GM12878 (cell line): Measurements from ENCODE around the gene SLC5A1. TPM values are rescaled to one million over a fixed set of nuclear protein-coding genes. Genes with fewer than 3 reads are reported as not detected.
"Not testable (repeated sequence)": the region's sequence is repeated elsewhere in the genome, so short reads cannot be mapped to it uniquely, and the experiment has no call there.

Experiments
- ATAC-seq: fragments of 200-7000 bp; cut with Tn5 transposase; 3 replicates; pipeline ENCODE4 v1.9.1; 2020; ENCODE audit warnings: mild to moderate bottlenecking, moderate library complexity
- BruUV-seq: library from RNA; stranded (reverse); fragments of 400-500 nt; replicated peaks from 2 replicates; lab custom pipeline; 2021; lab: Mats Ljungman, UMichigan
- CTCF ChIA-PET: fragments of 300-600 bp; sonication (Branson Sonifier 250); formaldehyde crosslinking; extraction: SDS; loops from one replicate; lab custom pipeline; 2021; ENCODE audit warnings: inconsistent platforms; lab: Yijun Ruan, JAX
- POLR2A ChIA-PET: fragments of 350-600 bp; formaldehyde crosslinking; extraction: SDS; loops from one replicate; lab custom pipeline; 2021; ENCODE audit warnings: inconsistent platforms; lab: Charles Lee
- RAD21 ChIA-PET: fragments of 300-600 bp; sonication (Branson Sonifier 250); formaldehyde crosslinking; loops from one replicate; lab custom pipeline; 2023; ENCODE audit warnings: antibody characterized with exemption; ENCODE audit not compliant: unreplicated experiment; lab: Charles Lee
- SMC1A ChIA-PET: fragments of 300-600 bp; sonication (Branson Sonifier 250); formaldehyde crosslinking; loops from one replicate; lab custom pipeline; 2023; ENCODE audit not compliant: unreplicated experiment, uncharacterized antibody; lab: Charles Lee
- DNase-seq: peaks from one replicate; pipeline ENCODE4 v3.0.0-alpha.2; 2011; ENCODE audit warnings: low read depth, low spot score
- FAIRE-seq: peaks from 3 replicates; lab custom pipeline; 2011; peaks lifted over from hg19 to GRCh38; lab: Jason Lieb, UNC
- H2AFZ ChIP-seq: 2 replicates; pipeline ENCODE4 v1.6.0; 2011; ENCODE audit warnings: low read depth, low read length, control low read depth; ENCODE audit not compliant: control insufficient read depth
- H3K27ac ChIP-seq: 2 replicates; pipeline ENCODE4 v1.5.1; 2011; ENCODE audit warnings: control low read depth; ENCODE audit not compliant: control insufficient read depth, insufficient read depth
- H3K27me3 ChIP-seq, 2 experiments: replicated peaks in 1 of 2; 2 replicates each; pipeline versions ENCODE4 v1.6.0 to v1.6.1; 2011; ENCODE audit warnings: low read length in 1 of 2; ENCODE audit not compliant: control insufficient read depth in 2 of 2, insufficient read depth in 2 of 2
- H3K36me3 ChIP-seq, 2 experiments: 2 replicates each; pipeline ENCODE4 v1.5.1; 2011; ENCODE audit warnings: low read length in 1 of 2; ENCODE audit not compliant: control insufficient read depth in 2 of 2, insufficient read depth in 2 of 2
- H3K4me1 ChIP-seq: 2 replicates; pipeline ENCODE4 v1.6.1; 2011; ENCODE audit warnings: mild to moderate bottlenecking, low read length, moderate library complexity, mixed read lengths; ENCODE audit not compliant: control insufficient read depth, insufficient read depth
- H3K4me2 ChIP-seq: 2 replicates; pipeline ENCODE4 v1.6.0; 2011; ENCODE audit warnings: control low read depth; ENCODE audit not compliant: control insufficient read depth, insufficient read depth
- H3K4me3 ChIP-seq: fragments of 200-600 bp; sonication (generic); 2 replicates; pipeline ENCODE4 v1.5.1; 2016
- H3K79me2 ChIP-seq: 2 replicates; pipeline ENCODE4 v1.6.0; 2011; ENCODE audit warnings: low read length; ENCODE audit not compliant: control insufficient read depth, insufficient read depth
- H3K9ac ChIP-seq: 2 replicates; pipeline ENCODE4 v1.8.0; 2011; ENCODE audit warnings: low read length, control low read depth, mixed read lengths; ENCODE audit not compliant: control insufficient read depth, insufficient read depth
- H3K9me3 ChIP-seq: replicated peaks from 3 replicates; pipeline ENCODE4 v1.5.1; 2011; ENCODE audit warnings: mild to moderate bottlenecking, low read length; ENCODE audit not compliant: control insufficient read depth, insufficient read depth
- H4K20me1 ChIP-seq: 2 replicates; pipeline ENCODE4 v1.6.0; 2011; ENCODE audit not compliant: control insufficient read depth, insufficient read depth
- ASH2L ChIP-seq: fragments of 300-600, 200-600 bp; sonication (generic); IDR thresholded peaks from 2 replicates; pipeline ENCODE4 v1.6.1; 2017; ENCODE audit warnings: low read depth, mild to moderate bottlenecking, borderline replicate concordance
- CREB1 ChIP-seq: IDR thresholded peaks from 2 replicates; pipeline ENCODE4 v1.6.1; 2012; ENCODE audit warnings: low read depth, mild to moderate bottlenecking, inconsistent platforms
- E2F8 ChIP-seq: fragments of 450-650 bp; IDR thresholded peaks from 2 replicates; pipeline ENCODE4 v1.6.1; 2018; ENCODE audit warnings: mild to moderate bottlenecking, low read depth, moderate library complexity; ENCODE audit not compliant: partially characterized antibody
- NFIC ChIP-seq: IDR thresholded peaks from 2 replicates; pipeline ENCODE4 v1.6.1; 2012; ENCODE audit warnings: low read depth, mild to moderate bottlenecking, inconsistent platforms, low read length, moderate library complexity
- NR2F1 ChIP-seq: fragments of 450-650 bp; conservative IDR thresholded peaks from 2 replicates; pipeline ENCODE4 v1.6.1; 2017; ENCODE audit warnings: mild to moderate bottlenecking
- PKNOX1 ChIP-seq: fragments of 450-650 bp; IDR thresholded peaks from 2 replicates; pipeline ENCODE4 v1.6.1; 2016; ENCODE audit warnings: mild to moderate bottlenecking
- SMAD5 ChIP-seq: IDR thresholded peaks from 2 replicates; pipeline ENCODE4 v1.6.1; 2016; ENCODE audit warnings: antibody characterized with exemption, low read depth
- WRNIP1 ChIP-seq: IDR thresholded peaks from 2 replicates; pipeline ENCODE4 v1.6.1; 2011; ENCODE audit warnings: low read depth, low read length, improper control_type of control experiment, borderline replicate concordance
- YY1 ChIP-seq: IDR thresholded peaks from 2 replicates; pipeline ENCODE4 v1.6.1; 2011; ENCODE audit warnings: low read depth, mild to moderate bottlenecking, low read length
- ZBED1 ChIP-seq: IDR thresholded peaks from 2 replicates; pipeline ENCODE4 v1.6.1; 2016; ENCODE audit warnings: borderline replicate concordance
- ZNF274 ChIP-seq: IDR thresholded peaks from one replicate; pipeline ENCODE4 v1.8.0; 2011; ENCODE audit not compliant: insufficient read length, insufficient read depth
- ZZZ3 ChIP-seq: IDR thresholded peaks from 2 replicates; pipeline ENCODE4 v1.6.1; 2011; ENCODE audit warnings: low read depth; ENCODE audit not compliant: control insufficient read depth, insufficient read length
- WGBS: methylation state at CpG from one replicate; pipeline ENCODE4 v1.1.6; 2016; ENCODE audit warnings: low lambda C conversion rate; ENCODE audit not compliant: insufficient replicate concordance, insufficient coverage; ENCODE audit errors: missing lambda C conversion rate; 5-methylcytosine and 5-hydroxymethylcytosine counted together
- in situ Hi-C: fragments of 300-500 bp; cut with MboI; formaldehyde crosslinking; loops from 9 replicates; pipeline ENCODE4 v1.14.3; 2018; ENCODE audit warnings: mixed read lengths
- intact Hi-C: fragments of 100-400 bp; cut with micrococcal nuclease; formaldehyde crosslinking; loops from one replicate; pipeline ENCODE4 v1.14.2; 2022; ENCODE audit not compliant: unreplicated experiment
- polyA plus RNA-seq, 11 experiments: library from polyadenylated mRNA; depleted of rRNA in 4 of 11; unstranded in 6 of 11; stranded (reverse) in 5 of 11; fragments of >200 nt; fragmentation: Nextera tagmentation in 4 of 11; fragmentation: Illumina TruSeq in 1 of 11; extraction: Ambion mirVana in 4 of 11; extraction: Trizol in 1 of 11; gene quantifications; 1 replicate in 1 of 11; 2 replicates in 10 of 11; pipeline versions ENCODE4 v1.2.1 to v1.2.3, GENCODE V29; 2011 to 2016; ENCODE audit warnings: inconsistent platforms in 2 of 11, missing spikeins in 2 of 11, low read depth in 1 of 11
- total RNA-seq, 4 experiments: library from RNA; depleted of rRNA in 3 of 4; stranded (reverse); fragments of >200 nt in 3 of 4; fragmentation: Illumina TruSeq in 1 of 4; extraction: Trizol in 1 of 4; gene quantifications; 2 replicates each; pipeline versions ENCODE4 v1.2.1 to v1.2.3, GENCODE V29; 2013 to 2021

The SLC5A1 gene
- total and polyA plus RNA-seq, 10 of the 15 experiments (the other 5 are each of a cell fraction or from before 2014, with no cell fraction given), result 0.01 TPM; not detected in 9

GRCh38 chr22:32132126-32132525 lies 89.1 kb downstream of the SLC5A1 start (continued):
- TF ChIP-seq ZBED1, result no peak
- no peak for TF ChIP-seq NR2F1
- TF ChIP-seq CREB1, result no peak
- TF ChIP-seq WRNIP1, result no peak
- TF ChIP-seq PKNOX1, result no peak
- TF ChIP-seq SMAD5, result no peak
- TF ChIP-seq ZZZ3, result no peak
- no peak for TF ChIP-seq E2F8
- TF ChIP-seq NFIC, result no peak
- TF ChIP-seq YY1, result no peak
- no peak for TF ChIP-seq ZNF274

GRCh38 chr22:32132783-32133182 lies 89.7 kb downstream of the SLC5A1 start:
- ChIA-PET POLR2A (interaction anchor here (0.6 kb wide), 1 partner anchor 14 kb away, joined by 8 read pairs; no protein-coding TSS in a partner anchor), SMC1A (no interaction called here), RAD21 (no interaction called here)
- Histone ChIP-seq H4K20me1 (no peaks in the 10 kb centered on the region), H3K27ac (no peak overlapping the region), H3K27me3 (no peaks in the 10 kb centered on the region; a peak in 1 of 4 replicates), H3K9me3 (no peaks in the 10 kb centered on the region), H3K36me3 (no peaks in the 10 kb centered on the region), H2AFZ (no peak overlapping the region), H3K79me2 (no peaks in the 10 kb centered on the region), H3K4me3 (no peak overlapping the region), H3K9ac (no peak overlapping the region)
- 0% methylated on average over 1 of the region's 1 CpG for WGBS
- no TSS peak for BruUV-seq
- ATAC-seq, result no peak
- intact Hi-C loops, result no loop called here
- no peak for TF ChIP-seq ASH2L
- TF ChIP-seq, all 136 proteins: peak for 0
- Histone ChIP-seq H3K4me2 (no peak overlapping the region), H3K4me1 (peaks cover 4% of the 10 kb centered on the region)
- DNase-seq (no peak), FAIRE-seq (no peak)
- CTCF ChIA-PET, result interaction anchor here (1.0 kb wide), 1 partner anchor 134 kb away, joined by 5 read pairs; no protein-coding TSS in a partner anchor
- in situ Hi-C loops, result no loop called here

GRCh38 chr22:32134796-32135195 lies 91.7 kb downstream of the SLC5A1 start:
- intact Hi-C loops, H3K27ac ChIP-seq, H3K4me3 ChIP-seq, SMC1A ChIA-PET, H3K4me2 ChIP-seq, H3K9me3 ChIP-seq, H2AFZ ChIP-seq, H3K9ac ChIP-seq, H3K4me1 ChIP-seq, H4K20me1 ChIP-seq, ATAC-seq, H3K36me3 ChIP-seq, RAD21 ChIA-PET, H3K79me2 ChIP-seq, in situ Hi-C loops, DNase-seq, POLR2A ChIA-PET, FAIRE-seq, BruUV-seq, H3K27me3 ChIP-seq, CTCF ChIA-PET: not testable (repeated sequence)
- WGBS, result 68% methylated on average over 14 of the region's 14 CpGs
